NCI-H524 treated with DMSO at 0.1 percent for 48 hours (cell line): ENCODE data around the gene ZFHX2.

Experiments used
- DNase-seq: peaks from one replicate; lab custom pipeline; 2025; lab: John Stamatoyannopoulos, UW

ZFHX2 gene

GRCh38 chr14:23572836-23573235 lies 21.3 kb upstream of the ZFHX2 start:
- DNase-seq, result no peak

GRCh38 chr14:23572524-23572828 lies 20.9 kb upstream of the ZFHX2 start:
- no peak for DNase-seq

GRCh38 chr14:23571701-23572523 lies 20.3 kb upstream of the ZFHX2 start:
- no peak for DNase-seq

GRCh38 chr14:23570806-23571483 lies 19.4 kb upstream of the ZFHX2 start:
- no peak for DNase-seq

GRCh38 chr14:23569443-23570151 lies 18.0 kb upstream of the ZFHX2 start:
- peak; percentile 76 for DNase-seq

- DNase-seq, result peak; percentile 21
These were observed 17.2 kb upstream of the ZFHX2 start for GRCh38 chr14:23568600-23569331.

- peak; percentile 49 for DNase-seq
These were observed 16.5 kb upstream of the ZFHX2 start for GRCh38 chr14:23568021-23568599.

- peak; percentile 50 for DNase-seq
These were observed 15.8 kb upstream of the ZFHX2 start, which contains the start of gene AP1G2 for GRCh38 chr14:23567186-23568020. AP1G2 (minus strand) TSS chr14:23567791; CDS start chr14:23567314, 477 bp downstream.

- no peak for DNase-seq
These were observed 15.2 kb upstream of the ZFHX2 start for GRCh38 chr14:23566778-23567185.

GRCh38 chr14:23566112-23566777 lies 14.7 kb upstream of the ZFHX2 start:
- DNase-seq, result no peak

GRCh38 chr14:23565626-23566025 lies 14.1 kb upstream of the ZFHX2 start:
- no peak for DNase-seq

- DNase-seq, result no peak
These were observed 13.3 kb upstream of the ZFHX2 start for GRCh38 chr14:23564876-23565275.

GRCh38 chr14:23564181-23564812 lies 12.7 kb upstream of the ZFHX2 start:
- DNase-seq, result no peak

GRCh38 chr14:23563473-23564180 lies 12.1 kb upstream of the ZFHX2 start:
- DNase-seq, result no peak

GRCh38 chr14:23562822-23563472 lies 11.4 kb upstream of the ZFHX2 start:
- no peak for DNase-seq

- DNase-seq, result no peak
These were observed 10.6 kb upstream of the ZFHX2 start for GRCh38 chr14:23561873-23562821.

GRCh38 chr14:23561259-23561658 lies 9.7 kb upstream of the ZFHX2 start:
- no peak for DNase-seq
